ENCODE results near the gene WNT3. TPM values are rescaled to one million over a fixed set of nuclear protein-coding genes. Genes with fewer than 3 reads are reported as not detected.

The WNT3 gene
- total RNA-seq, 1 donor from 2014 or later, result 3.3 TPM

- Histone ChIP-seq H3K4me1 (no peaks in the 10 kb centered on the region), H3K4me3 (no peak overlapping the region), H3K27ac (no peak overlapping the region), H3K9me3 (no peaks in the 10 kb centered on the region), H3K36me3 (peaks cover 44% of the 10 kb centered on the region), H3K27me3 (no peaks in the 10 kb centered on the region)
- ATAC-seq (no peak), DNase-seq (no peak)
- intact Hi-C loops (cut with DNase I), result no loop called here
- no peak for TF ChIP-seq CTCF (IDR thresholded peaks at IDR 0.05)
Observed at GRCh38 chr17:46756861-46757260, 61.6 kb downstream of the WNT3 start.

GRCh38 chr17:46756081-46756735 is 62.3 kb downstream of the WNT3 start:
- intact Hi-C loops (cut with DNase I), result no loop called here

GRCh38 chr17:46753776-46754175 is 64.7 kb downstream of the WNT3 start:
- no peak for ATAC-seq
- H3K36me3 ChIP-seq, result peaks cover 55% of the 10 kb centered on the region
- H3K4me3 ChIP-seq, result no peak overlapping the region
- H3K27ac ChIP-seq, result no peak overlapping the region
- intact Hi-C loops (cut with DNase I), result no loop called here
- H3K4me1 ChIP-seq, result no peaks in the 10 kb centered on the region
- H3K9me3 ChIP-seq, result no peaks in the 10 kb centered on the region
- no peaks in the 10 kb centered on the region for H3K27me3 ChIP-seq
- no peak for DNase-seq
- TF ChIP-seq CTCF (IDR thresholded peaks at IDR 0.05), result no peak

More at GRCh38 chr17:46756081-46756735, 62.3 kb downstream of the WNT3 start:
- no peak for TF ChIP-seq CTCF (IDR thresholded peaks at IDR 0.05)
- Histone ChIP-seq H3K4me1 (no peaks in the 10 kb centered on the region), H3K36me3 (peaks cover 46% of the 10 kb centered on the region), H3K9me3 (no peaks in the 10 kb centered on the region), H3K27me3 (no peaks in the 10 kb centered on the region), H3K27ac (no peak overlapping the region), H3K4me3 (no peak overlapping the region)
- no peak for ATAC-seq
- no peak for DNase-seq

GRCh38 chr17:46751425-46751824 is 67.1 kb downstream of the WNT3 start:
- H3K9me3 ChIP-seq, result no peaks in the 10 kb centered on the region
- H3K36me3 ChIP-seq, result peaks cover 54% of the 10 kb centered on the region
- H3K4me1 ChIP-seq, result no peaks in the 10 kb centered on the region
- intact Hi-C loops (cut with DNase I), result no loop called here
- DNase-seq (no peak), ATAC-seq (no peak)
- no peak overlapping the region for H3K27ac ChIP-seq
- no peak overlapping the region for H3K4me3 ChIP-seq
- H3K27me3 ChIP-seq, result no peaks in the 10 kb centered on the region
- TF ChIP-seq CTCF (IDR thresholded peaks at IDR 0.05), result no peak

GRCh38 chr17:46745376-46745775 is 73.1 kb downstream of the WNT3 start:
- no peak for ATAC-seq
- DNase-seq, result no peak
- no peaks in the 10 kb centered on the region for H3K9me3 ChIP-seq
- H3K27me3 ChIP-seq, result no peaks in the 10 kb centered on the region
- H3K27ac ChIP-seq, result no peak overlapping the region
- peaks cover 7% of the 10 kb centered on the region for H3K36me3 ChIP-seq
- no peaks in the 10 kb centered on the region for H3K4me1 ChIP-seq
- no peak for TF ChIP-seq CTCF (IDR thresholded peaks at IDR 0.05)
- H3K4me3 ChIP-seq, result no peak overlapping the region
- intact Hi-C loops (cut with DNase I), result no loop called here

GRCh38 chr17:46744441-46744840 is 74.1 kb downstream of the WNT3 start:
- ATAC-seq (no peak), DNase-seq (no peak)
- no peaks in the 10 kb centered on the region for H3K36me3 ChIP-seq
- TF ChIP-seq CTCF (IDR thresholded peaks at IDR 0.05), result no peak
- no peaks in the 10 kb centered on the region for H3K9me3 ChIP-seq
- no peaks in the 10 kb centered on the region for H3K4me1 ChIP-seq
- no peak overlapping the region for H3K27ac ChIP-seq
- H3K27me3 ChIP-seq, result no peaks in the 10 kb centered on the region
- intact Hi-C loops (cut with DNase I), result no loop called here
- H3K4me3 ChIP-seq, result no peak overlapping the region
